Activated CD4-positive, alpha-beta memory T cell treated with anti-CD3 and anti-CD28 coated beads for 36 hours (primary cell): ENCODE measurements around the gene ADGRV1. TPM values are rescaled to one million over a fixed set of nuclear protein-coding genes. Genes with fewer than 3 reads are reported as not detected.
A peak's percentile ranks its signal among the peaks of the same experiment; 100 is the strongest.

Experiments
- CTCF ChIA-PET: fragments of 350-600 bp; sonication (Branson Sonifier 250); formaldehyde crosslinking; loops from one replicate; lab custom pipeline; 2021; ENCODE audit warnings: antibody characterized with exemption, inconsistent platforms; lab: Charles Lee
- POLR2A ChIA-PET: fragments of 350-600 bp; sonication (Branson Sonifier 250); formaldehyde crosslinking; loops from one replicate; lab custom pipeline; 2021; ENCODE audit warnings: antibody characterized with exemption; lab: Charles Lee
- DNase-seq: peaks from one replicate; pipeline ENCODE4 v3.0.0-alpha.2; 2020
- H3K27ac Mint-ChIP-seq: one replicate; pipeline ENCODE4 v1.8.0; 2021; ENCODE audit warnings: mixed read lengths
- H3K27me3 Mint-ChIP-seq: one replicate; pipeline ENCODE4 v1.8.0; 2021; ENCODE audit warnings: mixed read lengths
- H3K36me3 Mint-ChIP-seq: one replicate; pipeline ENCODE4 v1.8.0; 2021; ENCODE audit warnings: mixed read lengths
- H3K4me1 Mint-ChIP-seq: one replicate; pipeline ENCODE4 v1.8.0; 2021; ENCODE audit warnings: low read depth, mixed read lengths
- H3K4me3 Mint-ChIP-seq: one replicate; pipeline ENCODE4 v1.8.0; 2021; ENCODE audit warnings: mild to moderate bottlenecking, mixed read lengths
- H3K9me3 Mint-ChIP-seq: one replicate; pipeline ENCODE4 v1.8.0; 2021; ENCODE audit warnings: mixed read lengths
- intact Hi-C: fragments of 100-400 bp; cut with micrococcal nuclease; formaldehyde crosslinking; loops from one replicate; pipeline ENCODE4 v1.15.1; 2023
- total RNA-seq, 2 experiments: library from RNA; stranded (reverse); gene quantifications; one replicate each; pipeline ENCODE4 v1.2.3, GENCODE V29; 2021

ADGRV1 gene
- total RNA-seq, 2 experiments from 2014 or later = 0.05 TPM; not detected in 1

GRCh38 chr5:90932052-90932699 lies 373.6 kb downstream of the ADGRV1 start:
- no peak overlapping the region for H3K27ac Mint-ChIP-seq
- POLR2A ChIA-PET = interaction anchor here (0.5 to 1.0 kb wide), 2 partner anchors 458 to 487 kb away, joined by 3 to 5 read pairs; no protein-coding TSS in a partner anchor

DNA sequence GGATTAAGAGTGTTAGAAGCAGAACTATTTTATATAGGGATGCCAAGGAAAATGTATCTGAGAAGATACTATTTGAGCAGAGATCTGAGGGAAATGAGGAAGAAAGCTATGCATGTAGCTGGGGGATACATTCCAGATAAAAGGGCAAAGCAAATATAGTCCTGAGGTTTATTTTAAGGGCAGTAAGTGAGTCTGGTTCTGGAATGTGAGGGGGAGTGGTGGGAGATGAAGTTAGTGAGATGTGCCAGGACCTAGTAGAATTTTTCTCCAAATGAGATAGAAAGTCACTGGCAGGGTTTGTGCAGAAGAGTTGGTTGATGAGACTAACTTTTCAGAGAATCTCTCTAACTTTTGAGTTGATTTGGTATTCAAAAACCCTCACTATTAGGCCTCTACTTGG lies 374.7 kb downstream of the ADGRV1 start:
- Mint-ChIP-seq H3K27ac (no peak overlapping the region), H3K27me3 (peaks cover 8% of the 10 kb centered on the region), H3K36me3 (no peaks in the 10 kb centered on the region), H3K4me1 (no peaks in the 10 kb centered on the region), H3K9me3 (no peaks in the 10 kb centered on the region), H3K4me3 (no peak overlapping the region)
- intact Hi-C loops = loop anchor here (5.0 kb wide), 2 partner anchors 169 to 289 kb away; no protein-coding TSS in a partner anchor
- DNase-seq = no peak
- POLR2A ChIA-PET = no interaction called here
- CTCF ChIA-PET = interaction anchor here (1.0 to 3.5 kb wide), 8 partner anchors 10 to 486 kb away, joined by 3 to 72 read pairs (median 7); partner anchors contain the start of gene ARRDC3

More at GRCh38 chr5:90932052-90932699, 373.6 kb downstream of the ADGRV1 start:
- Mint-ChIP-seq H3K27me3 (peaks cover 10% of the 10 kb centered on the region), H3K36me3 (no peaks in the 10 kb centered on the region), H3K4me1 (no peaks in the 10 kb centered on the region), H3K9me3 (no peaks in the 10 kb centered on the region), H3K4me3 (no peak overlapping the region)
- intact Hi-C loops = loop anchor here (1.0 to 5.0 kb wide), 4 partner anchors 170 to 487 kb away; no protein-coding TSS in a partner anchor
- CTCF ChIA-PET = interaction anchor here (0.6 to 3.5 kb wide), 25 partner anchors 9 to 1161 kb away, joined by 3 to 72 read pairs (median 4); partner anchors contain the start of gene ARRDC3
- DNase-seq = peak; percentile 37

GRCh38 chr5:90934091-90934719 lies 375.6 kb downstream of the ADGRV1 start:
- ChIA-PET CTCF (interaction anchor here (0.7 to 1.2 kb wide), 2 partner anchors 450 to 452 kb away, joined by 3 to 4 read pairs; no protein-coding TSS in a partner anchor), POLR2A (no interaction called here)
- Mint-ChIP-seq H3K4me3 (no peak overlapping the region), H3K27me3 (peaks cover 8% of the 10 kb centered on the region), H3K4me1 (no peaks in the 10 kb centered on the region), H3K36me3 (no peaks in the 10 kb centered on the region), H3K9me3 (no peaks in the 10 kb centered on the region), H3K27ac (no peak overlapping the region)
- intact Hi-C loops = loop anchor here (5.0 kb wide), 2 partner anchors 168 to 288 kb away; no protein-coding TSS in a partner anchor
- no peak for DNase-seq

- ChIA-PET CTCF (interaction anchor here (0.7 to 1.2 kb wide), 2 partner anchors 450 to 451 kb away, joined by 3 to 4 read pairs; no protein-coding TSS in a partner anchor), POLR2A (no interaction called here)
- no peak overlapping the region for H3K27ac Mint-ChIP-seq
- H3K4me1 Mint-ChIP-seq = no peaks in the 10 kb centered on the region
- peaks cover 5% of the 10 kb centered on the region for H3K27me3 Mint-ChIP-seq
- H3K36me3 Mint-ChIP-seq = no peaks in the 10 kb centered on the region
- intact Hi-C loops = loop anchor here (5.0 kb wide), 2 partner anchors 168 to 288 kb away; no protein-coding TSS in a partner anchor
- H3K9me3 Mint-ChIP-seq = no peaks in the 10 kb centered on the region
- no peak overlapping the region for H3K4me3 Mint-ChIP-seq
- no peak for DNase-seq
These were observed 376.1 kb downstream of the ADGRV1 start for GRCh38 chr5:90934738-90935137.

- Mint-ChIP-seq H3K4me1 (peaks cover 7% of the 10 kb centered on the region), H3K9me3 (no peaks in the 10 kb centered on the region), H3K36me3 (no peaks in the 10 kb centered on the region), H3K27ac (no peak overlapping the region), H3K27me3 (no peaks in the 10 kb centered on the region), H3K4me3 (no peak overlapping the region)
- CTCF ChIA-PET = no interaction called here
- no peak for DNase-seq
- intact Hi-C loops = no loop called here
- POLR2A ChIA-PET = no interaction called here
These were observed 380.6 kb downstream of the ADGRV1 start for GRCh38 chr5:90939211-90939610.

- Mint-ChIP-seq H3K4me1 (peaks cover 7% of the 10 kb centered on the region), H3K9me3 (no peaks in the 10 kb centered on the region), H3K27ac (peak overlapping the region; percentile 32), H3K4me3 (no peak overlapping the region), H3K36me3 (no peaks in the 10 kb centered on the region), H3K27me3 (no peaks in the 10 kb centered on the region)
- intact Hi-C loops = loop anchor here (1.0 to 5.0 kb wide), 4 partner anchors 68 to 466 kb away; partner anchors contain the start of genes ARRDC3, MBLAC2 and POLR3G
- ChIA-PET POLR2A (no interaction called here), CTCF (no interaction called here)
- DNase-seq = peak; percentile 75
These were observed 381.8 kb downstream of the ADGRV1 start for GRCh38 chr5:90940227-90940995.

DNA sequence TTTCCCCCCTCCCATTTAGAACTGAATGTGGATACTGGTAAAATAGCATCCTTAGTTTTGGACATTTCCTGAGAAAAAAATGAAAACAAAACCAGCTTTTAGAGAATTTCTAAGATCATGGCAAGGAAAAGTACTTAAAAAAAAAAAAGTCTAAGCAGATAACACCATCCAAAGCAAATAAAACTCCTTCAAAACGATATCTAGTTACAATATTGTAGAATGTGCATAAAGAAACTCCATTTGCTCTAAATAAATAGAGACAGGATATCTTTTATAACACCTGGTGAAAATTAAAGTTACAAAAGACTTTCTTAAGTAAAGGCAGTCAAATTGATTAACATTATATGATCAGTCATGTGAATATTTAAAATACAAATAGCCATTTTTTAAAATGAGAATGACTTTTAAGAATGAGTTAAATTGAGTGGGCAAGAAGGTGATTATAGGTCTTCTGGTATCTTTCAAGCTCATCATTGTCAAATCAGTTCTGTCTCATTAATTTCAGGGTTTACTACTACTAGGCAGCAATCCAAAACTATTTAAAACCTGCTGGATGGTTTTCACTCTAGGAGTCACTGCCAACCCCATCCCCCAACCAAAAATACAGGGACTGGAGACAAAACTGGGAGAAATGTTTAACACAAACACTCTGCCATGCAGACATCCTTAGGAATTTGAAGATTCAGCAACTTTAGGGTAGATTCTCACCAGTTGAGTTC lies 382.6 kb downstream of the ADGRV1 start:
- H3K27me3 Mint-ChIP-seq = no peaks in the 10 kb centered on the region
- CTCF ChIA-PET = interaction anchor here (1.9 kb wide), 1 partner anchor 478 kb away, joined by 5 read pairs; no protein-coding TSS in a partner anchor

DNA sequence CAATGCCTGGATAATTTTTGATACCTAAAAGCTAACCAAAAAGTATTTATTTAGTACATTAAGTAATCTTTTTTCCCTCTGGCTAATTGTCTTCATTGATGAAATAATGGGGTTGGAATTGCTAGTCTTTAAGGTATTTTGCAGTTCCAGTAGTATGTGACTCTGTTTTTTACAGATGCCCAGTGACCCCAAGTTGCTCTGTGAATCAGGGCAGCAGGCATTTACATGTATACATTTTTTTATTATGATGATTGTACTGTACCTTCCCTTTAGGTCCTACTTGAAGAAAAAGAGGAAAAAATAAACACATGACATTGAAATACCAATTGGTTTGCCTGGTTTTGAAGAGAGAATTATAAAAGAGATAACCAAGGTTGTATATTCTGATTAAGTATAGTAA lies 385.5 kb downstream of the ADGRV1 start:
- Mint-ChIP-seq H3K27ac (no peak overlapping the region), H3K4me1 (peaks cover 7% of the 10 kb centered on the region), H3K4me3 (no peak overlapping the region), H3K27me3 (peaks cover 2% of the 10 kb centered on the region), H3K9me3 (no peaks in the 10 kb centered on the region), H3K36me3 (no peaks in the 10 kb centered on the region)
- DNase-seq = no peak
- intact Hi-C loops = loop anchor here (5.0 kb wide), 1 partner anchor 72 kb away; no protein-coding TSS in a partner anchor
- ChIA-PET CTCF (interaction anchor here (1.2 to 3.3 kb wide), 2 partner anchors 12 to 441 kb away, joined by 3 to 13 read pairs; no protein-coding TSS in a partner anchor), POLR2A (no interaction called here)

More for the DNA sequence above, 382.6 kb downstream of the ADGRV1 start:
- H3K27ac Mint-ChIP-seq = no peak overlapping the region
- intact Hi-C loops = loop anchor here (2.0 to 5.0 kb wide), 2 partner anchors 69 to 230 kb away; no protein-coding TSS in a partner anchor
- no peaks in the 10 kb centered on the region for H3K9me3 Mint-ChIP-seq
- POLR2A ChIA-PET = no interaction called here
- H3K4me3 Mint-ChIP-seq = no peak overlapping the region
- no peak for DNase-seq
- peaks cover 7% of the 10 kb centered on the region for H3K4me1 Mint-ChIP-seq
- no peaks in the 10 kb centered on the region for H3K36me3 Mint-ChIP-seq

GRCh38 chr5:90947667-90948066 lies 389.1 kb downstream of the ADGRV1 start:
- no peak overlapping the region for H3K4me3 Mint-ChIP-seq
- no peaks in the 10 kb centered on the region for H3K36me3 Mint-ChIP-seq
- no peaks in the 10 kb centered on the region for H3K9me3 Mint-ChIP-seq
- intact Hi-C loops = no loop called here
- no peak overlapping the region for H3K27ac Mint-ChIP-seq
- peaks cover 8% of the 10 kb centered on the region for H3K27me3 Mint-ChIP-seq
- ChIA-PET POLR2A (no interaction called here), CTCF (no interaction called here)
- no peak for DNase-seq
- H3K4me1 Mint-ChIP-seq = no peaks in the 10 kb centered on the region

DNA sequence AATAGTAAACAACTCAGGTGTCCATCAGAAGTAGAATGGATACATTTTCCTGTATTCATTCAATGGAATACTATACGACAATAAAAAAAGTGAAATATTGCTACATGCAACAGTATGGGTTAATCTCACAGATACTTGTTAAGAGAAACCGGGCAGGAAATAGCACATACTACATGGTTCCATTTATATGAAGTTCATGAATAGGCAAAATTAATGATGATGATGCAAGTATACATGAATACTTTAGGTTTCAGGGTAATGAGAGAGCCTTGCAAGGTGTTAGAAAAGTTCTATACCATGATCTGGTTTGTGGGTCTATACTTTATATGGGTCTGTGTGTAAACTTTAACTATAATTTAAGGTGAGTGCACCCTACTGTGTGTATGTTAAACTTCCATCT lies 390.4 kb downstream of the ADGRV1 start:
- no peak overlapping the region for H3K4me3 Mint-ChIP-seq
- peaks cover 15% of the 10 kb centered on the region for H3K27me3 Mint-ChIP-seq
- intact Hi-C loops = no loop called here
- ChIA-PET CTCF (no interaction called here), POLR2A (no interaction called here)
- H3K36me3 Mint-ChIP-seq = no peaks in the 10 kb centered on the region
- no peaks in the 10 kb centered on the region for H3K4me1 Mint-ChIP-seq
- DNase-seq = no peak
- no peaks in the 10 kb centered on the region for H3K9me3 Mint-ChIP-seq
- H3K27ac Mint-ChIP-seq = no peak overlapping the region
